GM10266 (cell line): ENCODE results near the gene TBPL1.

Experiments
- DNase-seq: peaks from one replicate; pipeline ENCODE4 v3.0.0; 2012; ENCODE audit errors: extremely low spot score
- TF ChIP-seq, protein P1 (sequence below): IDR thresholded peaks from 2 replicates; pipeline ENCODE4 v1.5.1; 2012; ENCODE audit warnings: mild to moderate bottlenecking, low read depth; ENCODE audit not compliant: control insufficient read depth, insufficient read depth; ENCODE audit errors: missing control alignments

TBPL1 gene

DNA sequence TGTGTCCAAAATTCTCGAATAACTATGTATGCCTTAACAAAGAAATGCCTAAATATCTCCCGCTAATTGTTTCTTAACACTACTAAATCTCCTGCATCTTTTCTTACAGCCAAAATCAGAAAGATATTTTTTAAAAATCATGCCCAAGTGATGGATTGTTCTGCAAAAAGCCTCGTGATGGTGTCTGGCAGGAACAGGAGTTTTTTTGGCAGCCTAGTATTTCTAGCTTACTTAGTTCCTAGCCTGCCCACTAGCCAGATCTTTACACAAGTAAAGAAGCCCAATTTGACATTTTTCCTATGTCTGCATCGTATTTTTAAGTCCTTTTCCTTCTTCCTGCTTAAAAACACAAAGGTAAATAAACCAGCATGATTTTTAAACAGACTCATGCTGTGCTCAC is 67.9 kb downstream of the TBPL1 start:
- TF ChIP-seq, protein P1, sequence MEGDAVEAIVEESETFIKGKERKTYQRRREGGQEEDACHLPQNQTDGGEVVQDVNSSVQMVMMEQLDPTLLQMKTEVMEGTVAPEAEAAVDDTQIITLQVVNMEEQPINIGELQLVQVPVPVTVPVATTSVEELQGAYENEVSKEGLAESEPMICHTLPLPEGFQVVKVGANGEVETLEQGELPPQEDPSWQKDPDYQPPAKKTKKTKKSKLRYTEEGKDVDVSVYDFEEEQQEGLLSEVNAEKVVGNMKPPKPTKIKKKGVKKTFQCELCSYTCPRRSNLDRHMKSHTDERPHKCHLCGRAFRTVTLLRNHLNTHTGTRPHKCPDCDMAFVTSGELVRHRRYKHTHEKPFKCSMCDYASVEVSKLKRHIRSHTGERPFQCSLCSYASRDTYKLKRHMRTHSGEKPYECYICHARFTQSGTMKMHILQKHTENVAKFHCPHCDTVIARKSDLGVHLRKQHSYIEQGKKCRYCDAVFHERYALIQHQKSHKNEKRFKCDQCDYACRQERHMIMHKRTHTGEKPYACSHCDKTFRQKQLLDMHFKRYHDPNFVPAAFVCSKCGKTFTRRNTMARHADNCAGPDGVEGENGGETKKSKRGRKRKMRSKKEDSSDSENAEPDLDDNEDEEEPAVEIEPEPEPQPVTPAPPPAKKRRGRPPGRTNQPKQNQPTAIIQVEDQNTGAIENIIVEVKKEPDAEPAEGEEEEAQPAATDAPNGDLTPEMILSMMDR, result no peak
- DNase-seq, result no peak

DNA sequence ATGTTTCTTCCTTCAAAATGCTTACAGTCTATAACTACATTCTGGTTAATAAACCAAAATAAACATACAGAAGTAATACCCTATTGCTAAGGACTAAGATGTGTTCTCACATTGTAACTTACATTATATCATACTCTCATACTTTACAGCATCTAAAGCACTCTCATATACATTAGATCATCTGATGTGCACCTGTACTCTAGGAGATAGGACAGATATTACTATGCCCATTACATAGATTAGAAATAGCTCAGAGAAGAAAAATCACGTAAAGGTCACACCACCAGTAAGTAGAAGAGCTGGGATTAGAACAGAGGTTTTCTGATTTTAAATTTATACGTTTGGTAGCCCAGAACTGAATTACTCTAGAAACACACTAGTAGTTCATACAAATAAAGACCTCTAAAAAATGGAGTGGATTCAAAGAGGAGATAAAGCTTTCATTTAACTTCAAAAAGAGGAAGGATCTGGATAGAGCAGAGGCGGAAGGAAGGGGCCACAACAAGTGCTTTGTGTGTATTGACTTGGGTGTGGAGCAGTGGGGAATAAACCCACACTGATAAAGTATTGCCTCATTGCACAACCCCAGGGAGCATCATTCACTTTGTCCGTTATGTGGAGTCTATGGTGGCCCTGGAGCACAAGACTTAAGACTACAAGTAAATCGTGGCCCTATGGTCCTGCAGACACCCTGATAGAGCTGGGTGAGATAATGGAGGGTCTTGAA is 68.5 kb downstream of the TBPL1 start:
- DNase-seq, result no peak
- TF ChIP-seq, protein P1, result no peak

DNA sequence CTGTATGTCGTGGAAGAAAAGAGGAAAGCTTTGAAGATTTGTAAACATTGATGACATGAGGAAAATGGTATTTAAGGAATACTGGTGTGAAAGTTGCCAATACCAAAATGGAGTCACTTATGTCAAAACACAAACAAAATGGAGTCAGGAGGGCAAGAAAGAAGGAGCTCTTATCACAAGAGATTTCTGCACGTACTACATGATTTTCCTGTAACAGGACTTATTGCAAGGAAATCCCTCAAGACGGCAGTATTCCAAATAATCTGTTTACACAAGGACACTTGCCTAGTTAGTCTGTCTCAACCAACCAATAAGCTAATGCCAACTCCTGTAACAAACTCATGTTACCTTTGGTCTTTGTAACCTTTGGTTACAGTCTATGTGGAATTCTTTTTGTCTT is 69.6 kb downstream of the TBPL1 start:
- DNase-seq, result no peak

DNA sequence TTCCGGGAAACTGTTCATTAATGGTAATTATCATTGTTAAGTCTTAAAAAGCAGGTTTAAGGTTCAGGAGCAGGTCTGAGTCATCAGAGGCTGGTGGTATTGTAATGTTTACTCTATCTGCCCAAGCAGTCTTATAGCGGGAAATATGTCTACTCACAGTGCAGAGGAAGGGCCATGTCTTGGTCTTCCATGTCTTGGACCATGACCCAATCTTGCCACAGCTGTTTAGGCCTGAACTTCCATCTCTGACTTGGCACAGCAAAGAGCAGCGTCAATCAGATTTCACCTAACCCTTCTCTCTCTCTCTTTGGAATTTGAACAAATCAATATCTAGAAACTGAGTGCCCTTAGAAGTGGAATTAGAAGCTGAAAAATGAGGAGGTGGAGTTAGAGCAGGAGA is 73.6 kb downstream of the TBPL1 start:
- TF ChIP-seq, protein P1, result no peak
- DNase-seq, result no peak

More for the DNA sequence above, 69.6 kb downstream of the TBPL1 start:
- TF ChIP-seq, protein P1, result no peak

DNA sequence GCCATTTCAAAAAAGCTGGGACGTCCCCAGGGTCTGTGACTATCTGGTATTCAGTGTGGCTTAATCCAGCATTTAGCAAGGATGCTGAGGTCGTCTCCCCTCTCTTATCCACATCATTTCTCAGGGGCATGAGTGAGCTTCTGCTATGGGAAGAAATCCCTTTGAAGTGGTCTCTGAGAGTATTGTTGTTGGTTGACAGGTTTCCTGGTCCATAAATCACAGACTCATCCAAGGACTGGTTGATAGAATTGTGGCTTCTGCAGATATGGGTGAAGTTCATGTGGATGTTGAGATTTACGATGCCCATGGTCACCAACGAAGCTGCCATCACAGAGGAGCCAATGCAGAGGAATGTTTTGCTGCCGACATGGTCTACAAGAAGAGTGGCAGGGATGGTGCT is 75.4 kb downstream of the TBPL1 start:
- no peak for DNase-seq
- TF ChIP-seq, protein P1, result no peak

DNA sequence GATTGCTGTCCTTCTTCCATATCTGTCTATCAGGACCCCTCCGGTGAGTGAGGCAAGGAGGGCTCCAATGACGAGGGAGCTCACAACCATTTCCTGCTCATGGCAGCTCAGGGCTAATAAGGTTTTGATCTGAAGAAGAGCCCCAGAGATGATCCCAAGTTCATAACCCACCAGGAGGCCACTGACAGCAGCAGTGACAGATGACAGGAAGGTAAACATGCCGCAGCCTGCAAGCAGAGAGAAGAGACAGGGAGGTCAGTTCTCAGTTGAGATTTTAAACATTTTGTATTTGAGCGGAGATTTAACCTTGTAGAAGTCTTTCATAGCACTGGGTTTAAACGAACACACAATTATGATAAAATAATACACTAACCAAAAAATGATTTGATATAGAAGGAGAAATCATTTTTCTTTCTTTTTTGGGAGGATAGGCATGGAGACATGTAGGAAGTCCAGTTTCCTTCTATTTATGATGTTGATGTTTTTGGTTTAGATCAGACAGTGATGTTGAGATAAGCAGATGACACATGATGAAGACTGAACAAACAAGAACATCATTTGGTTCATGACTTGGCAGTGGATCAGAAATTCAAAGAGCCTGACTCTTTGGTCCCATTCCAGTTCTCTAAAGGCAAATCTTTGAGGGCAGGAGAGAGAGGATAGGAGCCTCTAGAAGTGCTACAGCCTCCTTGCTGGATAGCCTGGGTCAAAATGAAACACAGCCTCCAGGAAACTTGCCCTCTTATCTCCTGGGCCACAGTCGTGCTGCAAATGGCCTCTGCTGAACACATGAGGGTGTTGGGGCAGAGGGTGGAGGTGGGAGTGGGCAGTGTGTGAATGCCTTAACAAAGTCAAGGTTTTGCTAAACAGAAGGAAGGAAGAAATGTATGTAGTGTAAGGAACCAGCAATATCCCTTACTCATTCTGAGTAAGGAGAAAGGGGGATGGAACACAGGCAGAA is 76.8 kb downstream of the TBPL1 start:
- TF ChIP-seq, protein P1, result no peak
- DNase-seq, result no peak
